ENCODE data around the gene AKAP8L. TPM values are rescaled to one million over a fixed set of nuclear protein-coding genes. Genes with fewer than 3 reads are reported as not detected.

AKAP8L gene
- total and polyA plus RNA-seq, 2 experiments from 2014 or later: 21.5 to 38.3 TPM

GRCh38 chr19:15393963-15394362 lies 24.8 kb downstream of the AKAP8L start:
- in situ Hi-C loops (cut with MboI): no loop called here
- no peaks in the 10 kb centered on the region for H3K9me2 ChIP-seq (ENCODE audit: insufficient read depth)
- peaks cover 27% of the 10 kb centered on the region for H3F3A ChIP-seq (ENCODE audit: insufficient read depth)
- no peak for TF ChIP-seq EZH2 (IDR thresholded peaks at IDR 0.05; ENCODE audit: insufficient read depth, poor library complexity, severe bottlenecking)
- 0 out of 2 replicates have a peak, but pooled peaks have one; percentile 35 for TF ChIP-seq EZH2phosphoT487 (IDR thresholded peaks at IDR 0.05; ENCODE audit: insufficient read depth, low read depth)
- H3K4me3 ChIP-seq: no peak overlapping the region
- H3K79me2 ChIP-seq (ENCODE audit: insufficient read depth): peaks cover 59% of the 10 kb centered on the region
- no peaks in the 10 kb centered on the region for H3K9me3 ChIP-seq (ENCODE audit: low read depth)
- H4K20me1 ChIP-seq (ENCODE audit: insufficient read depth): no peaks in the 10 kb centered on the region; the same call in 1 of the 2 replicates
- H3K4me2 ChIP-seq (ENCODE audit: unreplicated experiment): no peak overlapping the region
- H3K36me3 ChIP-seq (ENCODE audit: low read depth): peaks cover 18% of the 10 kb centered on the region
- H3K27ac ChIP-seq: peak overlapping the region; percentile 50
- H3K4me1 ChIP-seq (ENCODE audit: insufficient read depth): peaks cover 8% of the 10 kb centered on the region
- H3K9ac ChIP-seq: no peak overlapping the region
- peak; percentile 57 for DNase-seq
- H2AFZ ChIP-seq: no peak overlapping the region
- no peaks in the 10 kb centered on the region for H3K27me3 ChIP-seq (replicated peaks; ENCODE audit: insufficient read depth)

DNA sequence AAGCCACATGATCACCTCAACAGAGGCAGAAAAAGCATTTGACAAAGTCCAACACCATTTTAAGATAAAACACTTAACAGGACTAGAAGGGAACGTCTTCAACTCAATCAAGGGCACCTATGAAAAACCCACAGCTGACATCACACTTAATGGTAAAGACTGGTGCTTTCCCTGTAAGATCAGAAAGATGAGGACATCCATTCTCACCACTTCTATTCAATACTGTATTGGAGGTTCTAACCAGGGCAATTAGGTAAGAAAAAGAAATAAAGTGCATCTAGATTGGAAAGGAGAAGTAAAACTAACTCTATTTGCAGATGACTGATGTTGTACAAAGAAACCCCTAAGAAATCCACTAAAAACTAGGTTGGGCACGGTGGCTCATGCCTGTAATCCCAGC lies 28.0 kb downstream of the AKAP8L start:
- no peaks in the 10 kb centered on the region for H3K27me3 ChIP-seq (replicated peaks; ENCODE audit: insufficient read depth)
- DNase-seq: no peak
- peaks cover 3% of the 10 kb centered on the region; the same call in 1 of the 2 replicates for H3K36me3 ChIP-seq (ENCODE audit: low read depth)
- H2AFZ ChIP-seq: no peak overlapping the region
- peaks cover 27% of the 10 kb centered on the region for H3F3A ChIP-seq (ENCODE audit: insufficient read depth)
- no peaks in the 10 kb centered on the region for H3K9me3 ChIP-seq (ENCODE audit: low read depth)
- H4K20me1 ChIP-seq (ENCODE audit: insufficient read depth): no peaks in the 10 kb centered on the region; the same call in 1 of the 2 replicates
- H3K79me2 ChIP-seq (ENCODE audit: insufficient read depth): peaks cover 77% of the 10 kb centered on the region
- TF ChIP-seq EZH2 (IDR thresholded peaks at IDR 0.05; ENCODE audit: insufficient read depth, poor library complexity, severe bottlenecking) (no peak), EZH2phosphoT487 (IDR thresholded peaks at IDR 0.05; ENCODE audit: insufficient read depth, low read depth) (no peak)
- WGBS, 2 experiments (ENCODE audit: low coverage in 1 of 2, low lambda C conversion rate in 2 of 2, missing lambda C conversion rate in 2 of 2): 94 to 97% methylated on average over 2 of the region's 2 CpGs
- in situ Hi-C loops (cut with MboI): no loop called here
- H3K9ac ChIP-seq: no peak overlapping the region
- no peak overlapping the region for H3K4me2 ChIP-seq (ENCODE audit: unreplicated experiment)
- no peak overlapping the region for H3K4me3 ChIP-seq
- peaks cover 8% of the 10 kb centered on the region for H3K4me1 ChIP-seq (ENCODE audit: insufficient read depth)
- no peaks in the 10 kb centered on the region for H3K9me2 ChIP-seq (ENCODE audit: insufficient read depth)
- H3K27ac ChIP-seq: no peak overlapping the region

- Histone ChIP-seq H3K4me1 (ENCODE audit: insufficient read depth) (peaks cover 10% of the 10 kb centered on the region), H3K9ac (no peak overlapping the region), H3K9me3 (ENCODE audit: low read depth) (no peaks in the 10 kb centered on the region), H3K36me3 (ENCODE audit: low read depth) (no peaks in the 10 kb centered on the region; the same call in 1 of the 2 replicates), H2AFZ (no peak overlapping the region), H3K79me2 (ENCODE audit: insufficient read depth) (peaks cover 61% of the 10 kb centered on the region), H3K4me3 (no peak overlapping the region), H3F3A (ENCODE audit: insufficient read depth) (peaks cover 47% of the 10 kb centered on the region), H3K27ac (no peak overlapping the region), H3K9me2 (ENCODE audit: insufficient read depth) (no peaks in the 10 kb centered on the region), H3K27me3 (replicated peaks; ENCODE audit: insufficient read depth) (no peaks in the 10 kb centered on the region), H4K20me1 (ENCODE audit: insufficient read depth) (no peaks in the 10 kb centered on the region), H3K4me2 (ENCODE audit: unreplicated experiment) (no peak overlapping the region)
- WGBS, 2 experiments (ENCODE audit: low coverage in 1 of 2, low lambda C conversion rate in 2 of 2, missing lambda C conversion rate in 2 of 2): 79% methylated on average over 6 of the region's 6 CpGs
- DNase-seq: no peak
- TF ChIP-seq EZH2phosphoT487 (IDR thresholded peaks at IDR 0.05; ENCODE audit: insufficient read depth, low read depth) (no peak), EZH2 (IDR thresholded peaks at IDR 0.05; ENCODE audit: insufficient read depth, poor library complexity, severe bottlenecking) (no peak)
- in situ Hi-C loops (cut with MboI): no loop called here
Observed at GRCh38 chr19:15381864-15382263, 36.9 kb downstream of the AKAP8L start.

DNA sequence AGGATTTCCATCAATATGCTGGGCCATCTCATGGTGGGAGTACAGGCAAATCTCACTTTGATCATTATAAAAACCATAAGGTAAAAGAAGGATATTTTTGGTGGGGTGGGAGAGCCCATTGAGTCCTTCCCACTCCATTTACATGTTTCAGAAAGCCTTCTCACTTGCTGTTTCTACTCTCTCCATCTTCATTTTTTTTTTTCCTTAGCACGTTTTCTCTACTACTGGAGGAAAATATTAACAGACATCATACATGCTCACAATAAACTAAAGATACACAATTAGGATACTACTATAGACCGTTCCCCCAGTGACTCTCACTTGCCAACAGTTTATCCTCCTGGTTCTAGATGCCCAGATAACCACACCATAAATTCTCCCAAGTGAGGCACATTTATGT lies 37.4 kb downstream of the AKAP8L start:
- Histone ChIP-seq H3K4me3 (no peak overlapping the region), H4K20me1 (ENCODE audit: insufficient read depth) (no peaks in the 10 kb centered on the region), H3K9ac (peak overlapping the region; percentile 87; the same call in 1 of the 2 replicates), H3K36me3 (ENCODE audit: low read depth) (no peaks in the 10 kb centered on the region; the same call in 1 of the 2 replicates), H3K4me1 (ENCODE audit: insufficient read depth) (peaks cover 14% of the 10 kb centered on the region), H3F3A (ENCODE audit: insufficient read depth) (peaks cover 47% of the 10 kb centered on the region), H3K4me2 (ENCODE audit: unreplicated experiment) (no peak overlapping the region), H3K9me2 (ENCODE audit: insufficient read depth) (no peaks in the 10 kb centered on the region), H3K79me2 (ENCODE audit: insufficient read depth) (peaks cover 61% of the 10 kb centered on the region), H3K9me3 (ENCODE audit: low read depth) (no peaks in the 10 kb centered on the region), H2AFZ (no peak overlapping the region), H3K27me3 (replicated peaks; ENCODE audit: insufficient read depth) (no peaks in the 10 kb centered on the region), H3K27ac (no peak overlapping the region)
- DNase-seq: no peak
- in situ Hi-C loops (cut with MboI): no loop called here
- TF ChIP-seq EZH2 (IDR thresholded peaks at IDR 0.05; ENCODE audit: insufficient read depth, poor library complexity, severe bottlenecking) (no peak), EZH2phosphoT487 (IDR thresholded peaks at IDR 0.05; ENCODE audit: insufficient read depth, low read depth) (no peak)
- WGBS, 2 experiments (ENCODE audit: low coverage in 1 of 2, low lambda C conversion rate in 2 of 2, missing lambda C conversion rate in 2 of 2): 74 to 81% methylated on average over 2 of the region's 2 CpGs
